Cerebellar nuclear complex (tissue), 1 donor: Measurements from ENCODE around the gene NELL1.

Experiments
- DNase-seq, 2 experiments: peaks; one replicate each; lab custom pipeline; 2025; lab: John Stamatoyannopoulos, UW

Gene NELL1

DNA sequence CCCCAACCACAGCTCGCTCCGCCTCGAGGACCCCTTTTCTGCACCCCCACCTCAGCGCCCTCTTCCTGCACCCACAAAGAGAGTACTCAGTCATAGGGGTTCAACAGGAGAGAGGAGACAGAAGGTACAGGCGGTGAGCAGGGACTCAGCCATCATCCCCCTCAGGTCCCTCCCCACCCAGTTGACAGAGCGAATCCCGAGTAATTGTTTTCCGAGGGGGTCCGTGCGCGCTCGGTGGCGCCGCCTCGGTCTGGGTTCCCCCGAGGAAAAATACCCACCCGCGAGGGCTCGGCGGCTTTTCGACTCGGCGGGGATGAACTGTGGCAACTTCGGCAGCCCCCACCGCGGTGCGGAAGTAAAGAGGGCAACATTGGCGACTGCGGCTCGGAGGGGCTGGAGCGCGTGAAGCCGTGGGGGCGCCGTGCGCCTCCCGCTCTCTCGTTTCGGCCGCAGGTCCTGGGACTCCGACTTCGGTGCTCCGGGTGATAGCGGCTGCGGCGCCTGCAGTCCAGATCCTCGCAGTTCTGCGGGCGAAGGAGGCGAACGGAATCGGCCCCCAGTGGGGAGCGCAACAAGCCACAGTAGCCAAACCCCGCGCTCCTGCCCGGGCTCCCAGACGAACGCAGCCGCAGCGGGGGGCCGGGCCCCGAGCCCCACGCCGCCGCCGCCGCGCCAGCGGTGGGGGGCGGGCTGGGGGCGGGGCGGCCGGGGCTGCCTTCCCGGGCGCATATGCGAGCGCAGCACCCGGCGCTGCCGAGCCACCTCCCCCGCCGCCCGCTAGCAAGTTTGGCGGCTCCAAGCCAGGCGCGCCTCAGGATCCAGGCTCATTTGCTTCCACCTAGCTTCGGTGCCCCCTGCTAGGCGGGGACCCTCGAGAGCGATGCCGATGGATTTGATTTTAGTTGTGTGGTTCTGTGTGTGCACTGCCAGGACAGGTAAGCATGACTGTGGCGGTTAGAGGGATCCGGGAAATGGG lies at the start of gene NELL1:
NELL1 (plus strand) TSS at position 743 of the 976 bp plus-strand sequence.
- DNase-seq: no peak

DNA sequence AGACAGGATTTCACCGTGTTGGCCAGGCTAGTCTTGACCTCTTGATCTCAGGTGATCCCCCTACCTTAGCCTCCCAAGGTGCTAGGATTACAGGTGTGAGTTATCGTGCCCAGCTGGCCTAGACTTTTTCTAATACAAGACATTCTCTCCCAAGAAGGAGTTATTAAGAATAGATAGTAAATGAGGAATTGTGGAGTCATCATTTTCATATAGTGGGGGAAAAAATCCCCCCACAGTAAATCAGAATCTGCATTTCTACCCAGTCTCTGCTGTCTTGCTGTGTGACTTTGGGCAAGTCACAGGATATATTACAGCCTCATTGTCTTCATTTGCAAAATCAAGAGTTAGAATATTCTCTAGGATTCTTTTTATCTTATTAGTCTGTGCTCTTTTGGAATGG lies 48.4 kb upstream of the NELL1 start:
- no peak for DNase-seq

DNA sequence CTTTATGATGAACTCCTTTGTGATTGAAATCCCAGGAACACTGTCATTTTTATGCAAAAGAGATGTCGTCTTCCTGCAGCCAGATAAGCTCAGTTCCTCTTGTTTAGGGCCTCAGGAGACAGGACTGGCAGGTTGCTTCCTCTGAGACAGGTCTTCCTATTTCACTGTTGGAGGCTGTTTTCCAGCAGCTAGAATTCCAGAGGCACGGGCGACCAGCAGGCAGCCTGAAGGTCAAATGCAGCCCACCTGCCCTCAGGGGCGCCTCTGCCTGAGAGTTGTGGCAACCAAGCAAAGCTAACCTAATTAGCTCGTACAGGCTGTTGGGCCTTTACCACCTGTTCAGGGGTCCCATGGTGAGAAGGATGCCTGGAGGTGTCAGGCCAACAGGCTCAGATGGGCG lies 47.7 kb upstream of the NELL1 start:
- DNase-seq: no peak

DNA sequence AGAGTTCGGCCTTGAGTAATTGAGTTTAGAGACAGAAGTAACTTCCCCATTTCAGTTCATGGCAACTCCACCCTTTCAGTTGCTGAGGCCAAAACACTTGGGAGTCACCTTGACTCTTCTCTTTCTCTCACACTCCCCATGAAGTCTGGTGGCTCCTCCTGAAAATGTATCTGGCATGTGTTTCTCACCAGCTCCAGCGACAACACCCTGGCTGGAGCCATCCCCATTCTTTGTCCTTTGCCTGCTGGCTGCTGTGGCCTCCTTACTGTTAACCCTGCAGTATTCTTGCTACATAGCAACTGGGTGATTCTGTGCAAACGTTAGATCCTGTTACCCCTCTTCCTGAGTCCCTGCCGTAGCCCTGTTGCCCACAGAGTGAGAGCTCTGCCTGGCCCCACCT lies 46.1 kb upstream of the NELL1 start:
- DNase-seq: no peak

DNA sequence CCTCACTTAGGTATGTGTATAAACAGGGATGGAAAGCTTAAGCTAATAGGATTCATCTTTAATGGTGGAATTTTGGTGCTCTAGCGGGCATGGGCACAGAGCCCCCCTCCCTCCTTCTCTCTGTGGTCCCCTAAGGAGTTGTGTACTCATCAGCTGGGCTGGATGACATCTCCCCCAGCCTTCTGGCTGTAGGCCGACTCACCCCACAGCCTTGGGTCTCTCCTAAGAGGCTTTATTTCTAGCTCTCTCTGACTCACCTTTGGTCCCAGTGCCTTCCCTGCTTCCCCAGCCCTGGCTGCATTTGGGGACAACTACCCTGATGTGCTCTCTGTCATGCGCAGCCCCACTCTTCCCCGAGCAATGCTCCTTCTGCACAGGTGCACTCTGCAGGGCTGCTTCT lies 43.1 kb upstream of the NELL1 start:
- DNase-seq: no peak

DNA sequence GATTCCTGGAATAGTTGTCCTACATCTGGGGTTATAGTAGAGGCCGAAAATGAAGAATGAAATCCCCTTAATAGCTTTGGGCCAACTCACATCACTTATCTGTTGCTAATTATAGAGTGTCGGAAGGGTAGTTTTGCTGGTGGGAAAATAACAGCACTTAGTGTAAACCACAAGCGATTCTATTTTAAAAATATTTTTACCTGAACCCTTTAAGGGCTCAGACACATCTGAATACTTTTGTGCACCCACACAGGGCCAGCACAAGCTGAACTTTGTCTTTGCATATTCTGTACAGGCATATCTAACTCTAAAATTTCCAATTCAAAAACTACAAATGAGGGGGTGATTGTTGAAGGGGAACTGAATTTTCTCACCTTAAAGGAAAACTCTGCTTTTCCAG lies 42.4 kb upstream of the NELL1 start:
- DNase-seq: no peak

DNA sequence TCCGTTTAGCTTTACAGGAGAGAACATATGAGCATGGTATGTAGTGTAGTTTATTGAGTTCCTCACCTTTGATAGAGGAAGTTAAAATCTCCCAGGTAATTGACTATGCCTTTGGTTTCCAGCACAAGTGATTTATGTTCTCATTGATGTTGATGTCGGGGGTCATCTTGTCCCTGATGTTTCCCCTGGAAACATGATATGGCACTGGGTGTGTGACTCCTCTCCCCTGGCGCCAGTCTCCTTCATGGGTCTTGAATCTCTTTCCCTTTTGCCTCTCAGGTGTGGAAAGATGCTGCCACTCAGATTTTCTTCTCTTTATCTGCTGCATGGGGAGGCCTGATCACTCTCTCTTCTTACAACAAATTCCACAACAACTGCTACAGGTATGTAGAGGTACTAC lies 41.7 kb upstream of the NELL1 start:
- no peak for DNase-seq

DNA sequence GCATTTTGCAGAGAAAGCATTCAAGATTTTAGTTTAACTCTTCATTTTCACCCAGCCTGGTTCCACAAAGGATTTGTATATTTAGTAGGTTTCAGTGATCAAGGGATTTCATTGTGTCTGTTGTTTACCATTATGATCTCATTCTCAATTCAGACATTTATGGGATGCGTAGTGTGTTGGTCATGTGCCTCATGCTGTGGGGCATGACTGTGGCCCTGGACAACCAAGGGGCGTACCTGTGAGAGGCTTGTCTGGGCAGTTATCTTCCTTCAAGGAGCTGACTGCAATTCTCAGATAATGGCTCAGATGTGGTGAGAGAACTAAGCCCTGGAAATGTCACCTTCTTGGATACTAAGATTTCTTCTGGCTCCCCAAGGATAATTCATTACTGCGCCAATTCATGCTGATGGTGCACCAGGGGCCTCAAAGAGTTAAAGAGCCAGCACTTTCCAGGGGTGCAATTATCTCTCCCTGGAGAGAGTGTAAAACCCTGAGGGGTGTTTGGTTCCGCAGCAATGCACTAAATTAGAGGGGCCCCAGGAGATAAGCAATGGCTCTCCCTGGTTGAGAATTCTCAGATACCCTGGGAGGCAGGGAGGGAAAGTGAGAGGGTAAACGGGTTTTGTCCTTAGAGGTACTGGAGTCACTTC lies 37.7 kb upstream of the NELL1 start:
- DNase-seq: no peak

DNA sequence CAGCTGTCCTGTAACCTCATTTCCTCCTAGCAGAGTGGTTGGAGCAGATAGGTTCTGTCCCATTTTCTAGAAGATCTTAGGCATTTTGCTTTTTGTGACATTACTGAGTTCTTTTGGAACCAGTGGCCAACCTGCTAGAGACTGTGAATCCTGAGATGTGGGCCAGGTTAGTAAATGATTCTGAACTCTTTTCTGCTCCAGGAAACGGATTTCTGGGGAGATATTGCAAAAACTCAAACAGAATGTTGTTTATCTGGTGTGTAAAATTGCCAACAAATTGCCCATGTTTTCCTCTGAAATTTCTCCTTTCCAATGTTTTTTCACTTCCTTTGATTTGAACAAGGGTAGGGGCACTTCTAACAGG lies 37.2 kb upstream of the NELL1 start:
- no peak for DNase-seq

DNA sequence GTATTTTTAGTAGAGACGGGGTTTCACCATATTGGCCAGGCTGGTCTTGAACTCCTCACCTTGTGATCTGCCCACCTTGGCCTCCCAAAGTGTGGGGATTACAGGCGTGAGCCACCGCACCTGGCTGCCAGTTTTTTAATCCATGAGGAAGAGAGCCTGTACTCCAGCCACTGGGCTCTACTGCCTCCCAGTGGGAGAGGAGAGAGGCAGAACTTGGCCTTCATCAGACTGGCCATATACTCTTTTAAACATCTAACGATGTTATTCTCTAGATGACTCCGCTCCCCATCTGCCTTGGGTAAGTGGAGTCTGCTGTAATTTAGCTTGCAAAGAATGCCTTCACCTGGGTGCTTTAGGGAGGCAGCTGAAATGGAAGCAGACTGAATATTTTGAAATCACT lies 35.3 kb upstream of the NELL1 start:
- DNase-seq: no peak

DNA sequence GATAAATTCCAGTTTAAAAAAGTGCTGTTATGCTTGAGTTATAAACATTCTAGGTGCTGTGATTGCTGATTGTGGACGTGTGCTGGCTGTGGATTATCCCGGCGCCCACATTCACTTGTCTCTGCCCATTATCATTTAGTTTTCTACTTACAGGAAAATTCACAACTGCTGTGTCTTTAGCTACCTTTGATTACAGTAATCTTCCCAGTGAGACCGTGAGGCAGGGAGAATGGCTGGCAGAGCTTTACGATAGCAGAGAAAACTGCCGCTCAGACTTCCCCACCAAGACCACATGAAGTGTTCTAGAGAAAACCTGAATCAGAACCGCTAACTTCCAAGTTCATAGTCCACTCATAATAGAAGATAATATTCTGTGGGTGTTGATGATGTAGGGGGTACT lies 34.6 kb upstream of the NELL1 start:
- DNase-seq: no peak

DNA sequence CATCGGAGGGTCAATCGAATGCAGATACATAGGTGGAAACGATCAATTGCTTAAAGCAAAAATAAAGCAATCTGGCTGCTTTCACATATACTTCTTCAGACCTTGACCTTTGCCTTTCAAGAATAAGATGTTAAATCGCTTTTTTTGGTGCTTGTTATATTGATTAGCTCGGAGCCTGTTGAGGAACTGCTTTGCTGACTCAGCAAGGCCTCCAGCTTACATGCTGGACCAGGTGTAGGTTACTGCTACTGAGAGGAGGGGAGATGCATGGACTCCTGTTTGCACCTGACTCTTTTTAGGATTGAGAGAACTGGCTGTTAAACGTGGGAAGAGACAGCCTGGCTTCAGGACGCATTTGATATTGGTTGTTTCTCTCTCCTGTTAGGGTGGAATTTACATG lies 31.3 kb upstream of the NELL1 start:
- DNase-seq: no peak

DNA sequence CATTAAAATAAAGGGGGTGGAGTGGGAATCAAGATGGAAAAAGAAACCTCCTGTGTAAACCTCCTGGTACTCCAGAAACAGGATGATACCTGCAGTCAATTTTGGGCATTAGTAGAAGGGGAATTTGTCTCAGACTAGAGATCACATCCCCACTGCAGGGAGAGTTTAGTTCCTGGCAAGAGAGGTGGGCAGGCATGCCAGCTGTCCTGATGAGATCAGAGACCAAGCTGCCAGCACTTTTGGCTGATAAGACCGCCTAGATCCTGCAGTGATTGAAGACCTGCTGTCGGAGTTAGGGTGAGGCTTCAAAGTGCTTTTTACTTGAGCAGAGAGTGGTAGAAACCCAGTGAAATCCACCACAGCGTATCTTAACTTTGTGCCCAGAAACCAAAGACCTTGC lies 29.7 kb upstream of the NELL1 start:
- DNase-seq: no peak

DNA sequence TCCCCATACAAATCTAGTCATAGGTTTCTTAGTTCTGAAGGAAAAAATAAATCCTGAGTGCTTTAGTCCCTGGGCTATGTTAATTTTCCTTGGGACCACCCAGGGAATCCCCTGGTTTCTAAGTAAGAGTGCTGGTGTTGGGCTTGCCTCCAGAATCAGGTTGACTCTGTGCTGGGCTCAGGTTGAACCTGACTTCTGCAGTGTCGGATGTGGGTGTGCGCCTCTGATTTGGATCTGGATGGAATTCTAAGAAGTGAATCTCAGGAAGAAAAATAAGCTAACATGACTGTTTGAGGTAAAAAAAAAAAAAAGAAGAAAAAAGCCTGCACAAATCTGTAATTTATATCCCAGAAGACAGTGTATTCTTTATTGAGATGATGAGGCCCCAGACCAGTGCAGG lies 29.0 kb upstream of the NELL1 start:
- DNase-seq: no peak

DNA sequence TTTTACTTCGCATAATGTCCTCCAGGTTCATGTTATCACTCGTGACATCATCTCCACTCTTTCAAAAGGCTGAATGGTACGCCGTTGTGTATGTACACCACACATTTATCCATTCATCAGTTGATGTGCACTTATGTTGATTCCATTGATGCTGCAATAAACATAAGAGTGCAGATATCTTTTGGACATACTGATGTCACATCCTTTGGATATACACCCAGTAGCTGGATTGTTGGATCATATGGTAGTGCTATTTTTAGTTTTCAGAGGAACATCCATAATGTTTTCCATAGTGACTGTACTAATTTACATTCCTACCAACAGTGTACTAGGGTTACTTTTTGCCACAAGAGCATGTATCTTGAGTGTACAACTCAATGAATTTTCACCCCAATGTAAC lies 25.0 kb upstream of the NELL1 start:
- no peak for DNase-seq

DNA sequence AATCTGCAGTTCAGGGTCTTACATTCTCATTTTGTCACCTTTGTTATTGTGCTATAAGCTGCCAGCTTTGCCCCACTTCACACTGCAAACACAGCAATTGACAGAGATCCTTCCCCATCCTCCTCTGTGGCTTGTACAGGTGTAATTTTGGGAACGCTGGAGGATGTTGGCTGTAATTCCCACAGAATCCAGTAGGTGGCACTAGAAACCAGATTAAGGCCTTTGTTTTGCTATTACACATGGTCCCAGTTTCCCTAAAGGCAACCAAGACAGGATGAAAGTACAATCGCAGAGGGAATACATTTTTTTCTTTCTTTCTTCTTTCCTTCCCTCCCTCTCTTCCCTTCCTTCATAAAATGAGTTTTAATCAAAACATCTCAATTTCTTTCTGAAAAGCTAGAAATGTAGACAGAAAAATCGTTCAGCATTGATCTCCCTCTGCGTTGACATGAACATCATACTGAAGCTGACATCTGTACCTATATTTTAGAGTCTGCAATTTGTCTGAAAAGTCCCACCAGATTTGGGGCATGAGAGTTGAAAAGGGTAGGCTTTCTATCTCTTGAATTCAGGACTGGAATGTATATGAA lies 21.3 kb upstream of the NELL1 start:
- peak in 1 of 2 experiments; percentile 5 for DNase-seq

DNA sequence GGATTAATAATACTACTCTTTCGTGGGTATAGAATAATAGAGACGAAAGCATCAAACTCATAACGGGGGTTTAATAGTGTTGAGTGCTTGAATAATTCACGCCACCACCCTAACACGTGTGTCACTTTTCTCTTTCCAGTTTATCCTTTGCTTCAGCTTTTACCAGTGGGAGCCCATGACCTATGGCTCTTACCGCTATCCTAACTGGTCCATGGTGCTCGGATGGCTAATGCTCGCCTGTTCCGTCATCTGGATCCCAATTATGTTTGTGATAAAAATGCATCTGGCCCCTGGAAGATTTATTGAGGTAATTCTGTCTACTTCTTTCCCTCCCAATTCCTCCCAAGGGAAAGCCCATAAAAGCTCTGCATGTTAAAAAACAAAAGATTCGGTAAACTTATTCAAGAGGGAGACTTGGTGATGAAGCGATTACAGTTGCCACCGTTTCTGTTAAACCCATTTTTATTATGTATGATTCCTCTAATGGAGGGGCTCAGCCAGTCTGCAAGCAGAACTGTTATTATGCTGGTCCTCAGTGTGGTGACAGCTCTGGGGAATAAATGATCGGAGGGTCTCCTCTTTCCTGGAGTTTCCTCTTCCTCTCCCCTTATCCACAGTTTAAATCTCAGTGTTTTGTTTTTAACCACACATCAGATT lies 17.1 kb upstream of the NELL1 start:
- no peak for DNase-seq

DNA sequence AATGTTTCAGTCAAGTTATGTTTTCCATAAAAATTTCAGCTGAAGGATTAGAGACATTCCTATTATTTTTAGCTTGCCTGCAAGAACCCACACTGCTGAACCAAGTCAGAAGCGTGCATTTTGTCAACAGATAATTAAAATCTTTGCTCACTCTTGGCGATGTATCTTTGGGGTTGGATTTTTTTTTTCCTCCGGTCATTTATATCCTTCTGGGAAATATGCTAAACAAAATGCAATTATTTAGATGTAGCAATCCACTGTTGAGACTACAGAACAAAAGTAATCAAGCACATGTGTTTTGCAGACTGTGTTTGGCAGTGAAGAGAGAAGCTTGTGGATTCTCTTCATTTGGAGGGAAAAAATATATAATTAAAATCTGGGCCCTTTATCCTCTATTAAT lies 15.3 kb upstream of the NELL1 start:
- DNase-seq: no peak

DNA sequence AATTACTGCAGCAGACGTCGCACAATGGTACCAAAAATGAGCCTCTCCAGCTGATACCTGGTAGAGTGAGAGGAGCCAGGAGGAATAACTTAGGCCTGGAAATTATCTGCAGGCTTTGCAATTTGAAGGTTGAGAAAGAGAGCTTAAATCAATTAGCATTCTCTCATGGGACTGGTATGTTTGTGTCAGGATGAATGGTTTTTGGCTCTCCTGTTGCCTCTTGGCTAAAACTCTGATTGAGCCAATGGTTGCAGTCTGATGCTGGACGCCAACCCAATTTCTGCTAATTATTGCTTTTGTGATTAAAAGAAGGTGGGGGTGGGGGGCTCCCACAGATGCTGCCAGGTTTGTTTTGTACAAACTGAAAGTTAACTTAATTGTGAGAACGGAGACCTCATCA lies 12.5 kb upstream of the NELL1 start:
- DNase-seq: no peak

DNA sequence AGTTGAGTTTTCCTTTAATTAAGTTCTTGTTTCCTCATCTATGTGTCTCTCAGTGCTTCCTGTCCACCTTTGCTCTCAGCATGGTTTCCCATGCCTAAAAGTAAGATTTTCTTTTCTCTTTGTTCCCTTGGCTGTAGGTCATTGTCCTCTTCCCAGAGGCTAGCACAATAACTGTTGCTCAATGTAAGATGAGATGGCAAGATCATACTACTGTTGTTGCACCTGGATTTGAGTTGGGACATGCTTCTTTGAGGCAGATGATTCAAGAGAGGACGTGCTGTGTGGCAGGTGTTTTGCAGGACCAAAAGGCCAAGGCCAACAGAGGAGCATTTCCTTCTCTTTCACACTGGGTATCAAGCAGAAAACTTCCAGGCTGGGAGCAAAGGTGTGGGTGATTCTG lies 11.3 kb upstream of the NELL1 start:
- DNase-seq: no peak

DNA sequence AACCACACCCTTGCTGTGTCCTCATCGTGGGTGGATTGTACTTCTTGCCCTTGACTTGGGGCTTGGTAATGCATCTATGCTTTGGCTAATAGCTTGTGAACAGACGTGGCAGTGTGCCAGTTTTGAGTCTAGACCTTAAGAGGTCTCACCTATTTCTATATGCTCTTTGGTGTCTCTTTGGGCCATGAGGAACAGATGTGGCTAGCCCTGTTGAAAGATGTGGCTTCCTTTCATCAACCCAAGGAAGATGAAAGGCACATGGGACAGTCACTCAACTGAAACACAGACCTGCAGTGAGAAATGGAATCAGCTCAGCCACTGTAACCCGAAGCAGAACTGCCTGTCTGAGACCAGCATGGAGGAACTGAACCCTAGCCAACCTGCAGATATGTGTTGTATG lies 7.9 kb upstream of the NELL1 start:
- no peak for DNase-seq

DNA sequence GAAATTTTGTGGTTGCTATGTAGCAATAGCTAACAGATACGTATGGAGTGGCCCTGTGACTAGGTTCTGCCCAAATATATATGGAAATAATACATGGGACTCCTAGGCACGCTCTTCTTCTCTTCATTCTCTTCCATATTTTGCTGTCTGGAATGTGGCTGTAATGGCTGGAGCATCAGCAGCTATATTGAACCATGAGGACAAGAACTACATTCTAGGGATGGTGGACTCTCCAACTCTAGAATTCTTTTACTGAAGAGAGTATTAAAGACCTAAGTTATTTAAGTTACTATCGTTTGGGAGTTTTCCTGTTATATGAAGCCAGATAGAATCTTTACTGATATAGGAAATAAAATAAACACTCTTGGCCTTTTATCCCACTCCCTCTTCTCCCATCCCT lies 7.5 kb upstream of the NELL1 start:
- DNase-seq: no peak
